WERI-Rb-1 (cell line): ENCODE data around the gene ZBED5.

ENCODE experiments used
- DNase-seq: peaks from one replicate; pipeline ENCODE4 v3.0.0-alpha.2; 2020
- H3K27ac ChIP-seq: fragments of 250-450 bp; sonication (Bioruptor Pico); 2 replicates; pipeline ENCODE4 v1.5.1; 2020; ENCODE audit warnings: mild to moderate bottlenecking, moderate library complexity
- H3K27me3 ChIP-seq: fragments of 250-450 bp; sonication (Bioruptor Pico); 2 replicates; pipeline ENCODE4 v1.5.1; 2021; ENCODE audit warnings: mild to moderate bottlenecking, low read depth, moderate library complexity; ENCODE audit not compliant: insufficient read depth, severe bottlenecking
- H3K36me3 ChIP-seq: fragments of 250-450 bp; sonication (Bioruptor Pico); 2 replicates; pipeline ENCODE4 v1.5.1; 2020; ENCODE audit warnings: mild to moderate bottlenecking, moderate library complexity
- H3K4me3 ChIP-seq: 2 replicates; pipeline ENCODE4 v1.5.1; 2011; ENCODE audit warnings: low read depth, mild to moderate bottlenecking, control low read depth, low read length
- H3K9me3 ChIP-seq: fragments of 250-450 bp; sonication (Bioruptor Pico); 2 replicates; pipeline ENCODE4 v1.5.1; 2021; ENCODE audit warnings: mild to moderate bottlenecking, moderate library complexity; ENCODE audit not compliant: severe bottlenecking
- TF ChIP-seq, protein P1 (sequence below): IDR thresholded peaks from 2 replicates; pipeline ENCODE4 v1.5.1; 2011; ENCODE audit warnings: low read depth, mild to moderate bottlenecking, control low read depth, inconsistent platforms, low read length

ZBED5 gene

DNA sequence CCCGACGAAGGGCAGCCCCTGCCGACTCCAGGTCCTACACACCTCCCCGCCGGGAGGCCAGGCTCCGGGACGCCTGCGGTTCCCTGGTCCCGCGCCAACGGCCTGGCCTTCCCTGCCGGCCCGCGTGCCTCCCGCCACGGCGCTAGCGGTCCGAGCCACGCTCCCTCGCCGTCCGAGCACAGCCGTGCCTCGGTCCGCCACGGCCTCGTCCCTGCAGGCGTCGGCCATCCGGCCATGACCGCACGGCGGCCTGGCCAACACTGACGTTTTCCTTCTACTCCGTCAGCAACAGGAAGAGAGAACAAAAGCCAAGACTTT lies 49.7 kb downstream of the ZBED5 start:
- Histone ChIP-seq H3K4me3 (peak overlapping the region; percentile 98), H3K36me3 (peaks cover 55% of the 10 kb centered on the region), H3K27me3 (no peaks in the 10 kb centered on the region), H3K27ac (peak overlapping the region; percentile 99), H3K9me3 (no peaks in the 10 kb centered on the region)
- TF ChIP-seq, protein P1, sequence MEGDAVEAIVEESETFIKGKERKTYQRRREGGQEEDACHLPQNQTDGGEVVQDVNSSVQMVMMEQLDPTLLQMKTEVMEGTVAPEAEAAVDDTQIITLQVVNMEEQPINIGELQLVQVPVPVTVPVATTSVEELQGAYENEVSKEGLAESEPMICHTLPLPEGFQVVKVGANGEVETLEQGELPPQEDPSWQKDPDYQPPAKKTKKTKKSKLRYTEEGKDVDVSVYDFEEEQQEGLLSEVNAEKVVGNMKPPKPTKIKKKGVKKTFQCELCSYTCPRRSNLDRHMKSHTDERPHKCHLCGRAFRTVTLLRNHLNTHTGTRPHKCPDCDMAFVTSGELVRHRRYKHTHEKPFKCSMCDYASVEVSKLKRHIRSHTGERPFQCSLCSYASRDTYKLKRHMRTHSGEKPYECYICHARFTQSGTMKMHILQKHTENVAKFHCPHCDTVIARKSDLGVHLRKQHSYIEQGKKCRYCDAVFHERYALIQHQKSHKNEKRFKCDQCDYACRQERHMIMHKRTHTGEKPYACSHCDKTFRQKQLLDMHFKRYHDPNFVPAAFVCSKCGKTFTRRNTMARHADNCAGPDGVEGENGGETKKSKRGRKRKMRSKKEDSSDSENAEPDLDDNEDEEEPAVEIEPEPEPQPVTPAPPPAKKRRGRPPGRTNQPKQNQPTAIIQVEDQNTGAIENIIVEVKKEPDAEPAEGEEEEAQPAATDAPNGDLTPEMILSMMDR, result no peak
- DNase-seq, result no peak

GRCh38 chr11:10807493-10808234 lies 50.2 kb downstream of the ZBED5 start:
- no peaks in the 10 kb centered on the region for H3K27me3 ChIP-seq
- peak overlapping the region; percentile 99 for H3K27ac ChIP-seq
- TF ChIP-seq, protein P1, result no peak
- peaks cover 60% of the 10 kb centered on the region for H3K36me3 ChIP-seq
- DNase-seq, result peak; percentile 28
- H3K4me3 ChIP-seq, result peak overlapping the region; percentile 98
- H3K9me3 ChIP-seq, result no peaks in the 10 kb centered on the region

GRCh38 chr11:10806206-10806605 lies 51.6 kb downstream of the ZBED5 start:
- Histone ChIP-seq H3K36me3 (peaks cover 74% of the 10 kb centered on the region), H3K9me3 (no peaks in the 10 kb centered on the region), H3K27me3 (no peaks in the 10 kb centered on the region), H3K27ac (no peak overlapping the region), H3K4me3 (no peak overlapping the region)
- TF ChIP-seq, protein P1, result no peak
- DNase-seq, result no peak

DNA sequence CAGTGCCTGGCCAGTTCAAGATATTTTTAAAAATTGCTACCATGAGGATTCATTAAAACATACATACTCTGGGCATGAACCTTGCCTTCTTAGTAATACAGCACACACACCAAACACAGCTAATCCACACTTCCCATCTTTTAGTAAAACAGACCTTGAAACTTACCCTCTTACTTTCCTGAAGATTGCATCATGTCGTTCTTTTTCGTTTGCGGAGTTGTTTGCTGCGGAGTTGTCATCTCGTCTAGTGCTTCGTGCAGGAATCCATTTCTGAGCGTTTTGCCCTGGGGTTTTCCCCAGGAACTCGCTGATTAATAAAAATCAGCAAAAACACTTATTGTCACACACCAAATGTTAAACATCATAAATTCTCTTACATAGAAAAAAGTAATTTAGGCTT lies 52.1 kb downstream of the ZBED5 start:
- H3K27me3 ChIP-seq, result no peaks in the 10 kb centered on the region
- DNase-seq, result no peak
- H3K27ac ChIP-seq, result no peak overlapping the region
- TF ChIP-seq, protein P1, result no peak
- no peak overlapping the region for H3K4me3 ChIP-seq
- H3K9me3 ChIP-seq, result no peaks in the 10 kb centered on the region
- H3K36me3 ChIP-seq, result peaks cover 78% of the 10 kb centered on the region

DNA sequence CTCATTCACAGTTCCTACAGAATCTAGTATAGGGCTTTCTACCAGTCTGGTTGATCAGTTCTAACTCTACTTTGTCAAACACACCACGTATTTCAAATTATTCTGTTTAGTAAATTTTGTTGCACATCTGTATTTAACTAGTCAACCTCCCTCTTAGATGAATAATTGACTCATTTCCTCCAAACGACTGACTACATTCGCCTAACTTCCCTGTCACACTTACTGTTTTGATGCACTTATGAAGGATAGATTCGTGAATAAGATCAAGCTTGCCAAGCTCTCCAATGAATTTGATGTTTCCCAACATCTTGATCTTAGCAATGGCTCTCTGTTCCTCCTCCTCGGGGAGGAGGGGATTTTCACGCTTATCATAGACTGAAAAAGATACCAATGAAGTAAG lies 54.2 kb downstream of the ZBED5 start:
- H3K27me3 ChIP-seq, result no peaks in the 10 kb centered on the region
- TF ChIP-seq, protein P1, result no peak
- H3K9me3 ChIP-seq, result no peaks in the 10 kb centered on the region
- no peak overlapping the region for H3K4me3 ChIP-seq
- peaks cover 99% of the 10 kb centered on the region for H3K36me3 ChIP-seq
- no peak for DNase-seq
- no peak overlapping the region for H3K27ac ChIP-seq
